ENCODE results near the gene PDE10A.

The PDE10A gene

GRCh38 chr6:165662749-165663376 is at the start of gene PDE10A:
Gene PDE10A (minus strand): TSS chr6:165663241. CDS start chr6:165662811, 430 bp downstream.
- TF ChIP-seq POLR2A (IDR thresholded peaks at IDR 0.05; ENCODE audit: extremely low read depth, insufficient read length): no peak
- no peak for TF ChIP-seq MYC (IDR thresholded peaks at IDR 0.05; ENCODE audit: low read depth, low read length)
- no peak for TF ChIP-seq MAX (IDR thresholded peaks at IDR 0.05; ENCODE audit: low read depth, low read length)
- no peak for TF ChIP-seq CTCF (IDR thresholded peaks at IDR 0.05; ENCODE audit: low read depth, low read length)
- no peak for DNase-seq (ENCODE audit: low read depth)
- H3K4me3 ChIP-seq (ENCODE audit: low read depth, low read length): no peak within 1 kb of the TSS

GRCh38 chr6:165708985-165709576 is 46.0 kb upstream of the PDE10A start:
- DNase-seq (ENCODE audit: low read depth): no peak
- no peak for TF ChIP-seq MYC (IDR thresholded peaks at IDR 0.05; ENCODE audit: low read depth, low read length)
- no peak for TF ChIP-seq CTCF (IDR thresholded peaks at IDR 0.05; ENCODE audit: low read depth, low read length)
- TF ChIP-seq MAX (IDR thresholded peaks at IDR 0.05; ENCODE audit: low read depth, low read length): no peak
- TF ChIP-seq POLR2A (IDR thresholded peaks at IDR 0.05; ENCODE audit: extremely low read depth, insufficient read length): no peak
- H3K4me3 ChIP-seq (ENCODE audit: low read depth, low read length): no peak overlapping the region

GRCh38 chr6:165707067-165707853 is 44.2 kb upstream of the PDE10A start:
- no peak overlapping the region for H3K4me3 ChIP-seq (ENCODE audit: low read depth, low read length)
- no peak for TF ChIP-seq MYC (IDR thresholded peaks at IDR 0.05; ENCODE audit: low read depth, low read length)
- no peak for TF ChIP-seq MAX (IDR thresholded peaks at IDR 0.05; ENCODE audit: low read depth, low read length)
- no peak for TF ChIP-seq CTCF (IDR thresholded peaks at IDR 0.05; ENCODE audit: low read depth, low read length)
- TF ChIP-seq POLR2A (IDR thresholded peaks at IDR 0.05; ENCODE audit: extremely low read depth, insufficient read length): no peak
- no peak for DNase-seq (ENCODE audit: low read depth)

- H3K4me3 ChIP-seq (ENCODE audit: low read depth, low read length): no peak overlapping the region
- TF ChIP-seq MAX (IDR thresholded peaks at IDR 0.05; ENCODE audit: low read depth, low read length): no peak
- no peak for DNase-seq (ENCODE audit: low read depth)
These were observed 42.9 kb upstream of the PDE10A start for GRCh38 chr6:165705941-165706340.

- no peak for DNase-seq (ENCODE audit: low read depth)
- TF ChIP-seq POLR2A (IDR thresholded peaks at IDR 0.05; ENCODE audit: extremely low read depth, insufficient read length) (no peak), MYC (IDR thresholded peaks at IDR 0.05; ENCODE audit: low read depth, low read length) (no peak), MAX (IDR thresholded peaks at IDR 0.05; ENCODE audit: low read depth, low read length) (no peak), CTCF (IDR thresholded peaks at IDR 0.05; ENCODE audit: low read depth, low read length) (no peak)
- H3K4me3 ChIP-seq (ENCODE audit: low read depth, low read length): no peak overlapping the region
These were observed 41.2 kb upstream of the PDE10A start for GRCh38 chr6:165704045-165704748.

Measured in NB4 (cell line).